KMS-11 (cell line): Measurements from ENCODE around the gene DNAAF1.

Experiments
- H2AFZ ChIP-seq: fragments of 200-600 bp; sonication (generic); 2 replicates; pipeline ENCODE4 v1.6.1; 2016; ENCODE audit warnings: antibody characterized with exemption, mixed run types, low read depth
- H3K27ac ChIP-seq: fragments of 200-600 bp; sonication (generic); 2 replicates; pipeline ENCODE4 v1.6.1; 2016; ENCODE audit warnings: mild to moderate bottlenecking, mixed run types
- H3K27me3 ChIP-seq: fragments of 200-600 bp; sonication (generic); 2 replicates; pipeline ENCODE4 v1.6.1; 2017; ENCODE audit warnings: mild to moderate bottlenecking, low read depth, mixed run types, moderate library complexity; ENCODE audit not compliant: insufficient read depth
- H3K36me3 ChIP-seq: fragments of 200-600 bp; sonication (generic); 2 replicates; pipeline ENCODE4 v1.6.1; 2017; ENCODE audit warnings: mild to moderate bottlenecking, mixed run types; ENCODE audit not compliant: insufficient read depth
- H3K4me1 ChIP-seq: fragments of 200-600 bp; sonication (generic); 2 replicates; pipeline ENCODE4 v1.6.1; 2016; ENCODE audit warnings: mild to moderate bottlenecking, low read depth, mixed run types; ENCODE audit not compliant: poor library complexity, severe bottlenecking
- H3K4me2 ChIP-seq: fragments of 200-600 bp; sonication (generic); 2 replicates; pipeline ENCODE4 v1.7.0; 2016; ENCODE audit warnings: mild to moderate bottlenecking, mixed run types
- H3K4me3 ChIP-seq: fragments of 200-600 bp; sonication (generic); IDR thresholded peaks from 2 replicates; pipeline ENCODE4 v1.6.1; 2017; ENCODE audit warnings: low read depth, low read length, mixed read lengths; ENCODE audit not compliant: insufficient read depth
- H3K79me2 ChIP-seq: fragments of 200-600 bp; sonication (generic); 2 replicates; pipeline ENCODE4 v1.6.1; 2016; ENCODE audit warnings: low read depth, mixed run types; ENCODE audit not compliant: insufficient read depth
- H3K9ac ChIP-seq: fragments of 200-600 bp; sonication (generic); 2 replicates; pipeline ENCODE4 v1.6.1; 2016; ENCODE audit warnings: mild to moderate bottlenecking, mixed run types
- H4K20me1 ChIP-seq: fragments of 200-600 bp; sonication (generic); 2 replicates; pipeline ENCODE4 v1.6.1; 2016; ENCODE audit warnings: mild to moderate bottlenecking, mixed run types; ENCODE audit not compliant: insufficient read depth
- TF ChIP-seq, protein P1 (sequence below): fragments of 200-600 bp; sonication (generic); conservative IDR thresholded peaks from 2 replicates; pipeline ENCODE4 v1.6.1; 2017; ENCODE audit warnings: low read depth, mild to moderate bottlenecking, antibody characterized with exemption, low read length, moderate library complexity, mixed read lengths

Gene DNAAF1

GRCh38 chr16:84161801-84162200 is 16.7 kb downstream of the DNAAF1 start:
- no peaks in the 10 kb centered on the region for H4K20me1 ChIP-seq
- H3K9ac ChIP-seq = no peak overlapping the region
- TF ChIP-seq, protein P1, sequence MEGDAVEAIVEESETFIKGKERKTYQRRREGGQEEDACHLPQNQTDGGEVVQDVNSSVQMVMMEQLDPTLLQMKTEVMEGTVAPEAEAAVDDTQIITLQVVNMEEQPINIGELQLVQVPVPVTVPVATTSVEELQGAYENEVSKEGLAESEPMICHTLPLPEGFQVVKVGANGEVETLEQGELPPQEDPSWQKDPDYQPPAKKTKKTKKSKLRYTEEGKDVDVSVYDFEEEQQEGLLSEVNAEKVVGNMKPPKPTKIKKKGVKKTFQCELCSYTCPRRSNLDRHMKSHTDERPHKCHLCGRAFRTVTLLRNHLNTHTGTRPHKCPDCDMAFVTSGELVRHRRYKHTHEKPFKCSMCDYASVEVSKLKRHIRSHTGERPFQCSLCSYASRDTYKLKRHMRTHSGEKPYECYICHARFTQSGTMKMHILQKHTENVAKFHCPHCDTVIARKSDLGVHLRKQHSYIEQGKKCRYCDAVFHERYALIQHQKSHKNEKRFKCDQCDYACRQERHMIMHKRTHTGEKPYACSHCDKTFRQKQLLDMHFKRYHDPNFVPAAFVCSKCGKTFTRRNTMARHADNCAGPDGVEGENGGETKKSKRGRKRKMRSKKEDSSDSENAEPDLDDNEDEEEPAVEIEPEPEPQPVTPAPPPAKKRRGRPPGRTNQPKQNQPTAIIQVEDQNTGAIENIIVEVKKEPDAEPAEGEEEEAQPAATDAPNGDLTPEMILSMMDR = no peak
- H3K4me2 ChIP-seq = no peak overlapping the region
- no peak overlapping the region for H3K27ac ChIP-seq
- H3K4me1 ChIP-seq = no peaks in the 10 kb centered on the region
- H3K4me3 ChIP-seq = no peak overlapping the region
- no peaks in the 10 kb centered on the region for H3K79me2 ChIP-seq
- H2AFZ ChIP-seq = no peak overlapping the region
- no peaks in the 10 kb centered on the region; the same call in 1 of the 2 replicates for H3K27me3 ChIP-seq
- no peaks in the 10 kb centered on the region for H3K36me3 ChIP-seq

GRCh38 chr16:84165746-84166145 is 20.6 kb downstream of the DNAAF1 start:
- Histone ChIP-seq H3K27ac (no peak overlapping the region), H3K4me1 (no peaks in the 10 kb centered on the region), H3K36me3 (no peaks in the 10 kb centered on the region), H3K9ac (no peak overlapping the region), H3K4me3 (no peak overlapping the region), H3K4me2 (no peak overlapping the region), H3K79me2 (no peaks in the 10 kb centered on the region), H4K20me1 (no peaks in the 10 kb centered on the region), H2AFZ (no peak overlapping the region), H3K27me3 (no peaks in the 10 kb centered on the region; the same call in 1 of the 2 replicates)
- TF ChIP-seq, protein P1 = no peak

DNA sequence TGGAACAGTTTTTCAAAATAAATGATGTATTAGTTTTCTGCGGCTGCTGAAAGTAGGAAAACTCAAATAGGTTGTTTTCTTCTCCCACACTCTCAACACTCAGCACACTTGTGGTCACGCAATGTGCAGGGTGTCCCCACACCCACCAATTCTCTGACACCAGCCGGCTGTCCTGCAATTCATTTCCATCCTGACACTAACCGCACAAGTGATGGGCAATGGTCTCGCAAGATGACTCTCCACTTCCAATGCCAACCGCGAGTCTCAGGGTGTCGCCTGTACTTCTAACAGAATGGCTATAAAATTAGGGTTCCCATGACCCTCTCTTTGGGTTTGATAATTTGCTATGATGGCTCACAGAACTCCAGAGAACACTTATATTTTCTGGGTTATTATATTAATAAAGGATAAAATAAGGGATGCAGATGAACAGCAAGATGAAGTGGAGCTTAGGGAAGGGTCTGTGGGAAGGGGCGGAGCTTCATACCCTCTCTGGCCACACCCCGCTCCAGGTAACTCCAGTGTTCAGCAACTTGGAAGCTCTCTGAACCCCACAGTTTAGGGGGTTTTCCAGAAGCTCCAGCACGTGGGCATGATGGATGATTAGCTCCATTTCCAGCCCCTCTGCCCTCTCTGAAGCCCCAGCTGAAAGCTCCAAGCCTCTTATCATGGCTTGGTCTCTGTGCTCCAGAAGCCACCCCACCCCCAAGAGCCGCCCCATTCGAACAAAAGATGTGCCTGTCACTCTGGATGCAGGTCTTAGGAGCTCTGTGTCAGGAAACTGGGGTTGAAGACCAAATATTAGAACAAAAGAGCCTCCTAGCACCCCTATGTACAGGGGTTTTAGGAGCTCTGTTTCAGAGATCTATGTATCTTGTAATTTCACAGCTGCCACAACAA is 21.9 kb downstream of the DNAAF1 start:
- TF ChIP-seq, protein P1 = no peak
- no peak overlapping the region for H2AFZ ChIP-seq
- no peaks in the 10 kb centered on the region for H3K79me2 ChIP-seq

GRCh38 chr16:84169765-84170310 is 24.7 kb downstream of the DNAAF1 start:
- Histone ChIP-seq H3K79me2 (no peaks in the 10 kb centered on the region), H3K4me2 (no peak overlapping the region), H2AFZ (no peak overlapping the region), H3K4me1 (peaks cover 4% of the 10 kb centered on the region), H3K4me3 (no peak overlapping the region), H4K20me1 (no peaks in the 10 kb centered on the region), H3K9ac (no peak overlapping the region), H3K27ac (no peak overlapping the region), H3K27me3 (no peaks in the 10 kb centered on the region), H3K36me3 (no peaks in the 10 kb centered on the region)
- TF ChIP-seq, protein P1 = no peak

More for the DNA sequence above, 21.9 kb downstream of the DNAAF1 start:
- no peaks in the 10 kb centered on the region; the same call in 1 of the 2 replicates for H3K27me3 ChIP-seq
- no peak overlapping the region for H3K4me3 ChIP-seq
- no peak overlapping the region for H3K27ac ChIP-seq
- H3K9ac ChIP-seq = no peak overlapping the region
- no peaks in the 10 kb centered on the region for H3K4me1 ChIP-seq
- H3K4me2 ChIP-seq = no peak overlapping the region
- no peaks in the 10 kb centered on the region for H3K36me3 ChIP-seq
- H4K20me1 ChIP-seq = no peaks in the 10 kb centered on the region
